Measurements from ENCODE around the gene CNGA3. TPM values are rescaled to one million over a fixed set of nuclear protein-coding genes. Genes with fewer than 3 reads are reported as not detected.
"Not testable (repeated sequence)": the region's sequence is repeated elsewhere in the genome, so short reads cannot be mapped to it uniquely, and the experiment has no call there.

Gene CNGA3
- total and polyA plus RNA-seq, 7 donors: 0.47 to 8.6 (median 4.3) TPM; not detected in 2

DNA sequence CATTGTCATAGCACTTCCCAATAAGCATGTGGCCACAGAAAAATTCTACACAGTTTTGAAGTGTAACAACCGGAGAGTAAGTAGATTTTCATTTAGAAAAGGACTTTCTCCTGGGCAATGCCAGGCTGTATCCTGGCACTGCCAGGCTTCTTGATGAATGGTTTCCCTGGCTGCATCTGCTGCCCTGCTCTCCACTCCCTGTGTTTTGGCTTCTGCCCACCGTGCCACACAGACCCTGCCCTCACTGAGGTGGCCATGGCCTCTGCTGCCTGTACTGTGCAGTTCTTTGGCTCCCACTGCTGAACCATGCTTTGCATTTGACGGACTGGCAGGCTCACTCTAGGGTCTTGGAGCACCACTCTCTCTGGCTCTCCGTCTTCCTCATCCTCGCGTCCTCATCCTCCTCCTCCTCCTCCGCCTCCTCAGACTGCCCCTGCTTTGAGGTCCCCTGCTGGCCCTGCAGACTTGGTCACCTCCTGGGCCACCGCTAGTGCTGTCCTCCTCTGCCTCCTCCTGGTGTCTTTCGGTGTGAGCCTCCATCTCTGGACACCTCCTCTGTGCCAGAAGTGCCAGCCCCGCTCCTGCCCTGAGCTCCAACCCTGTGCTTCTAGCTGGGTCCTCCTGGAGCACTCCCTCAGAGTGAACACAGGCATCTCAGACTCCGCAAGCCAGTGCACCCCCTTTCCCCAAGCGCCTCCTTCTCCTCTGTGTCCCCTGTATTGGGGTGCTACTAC is 45.9 kb upstream of the CNGA3 start:
- H3K36me3 ChIP-seq: no peaks in the 10 kb centered on the region
- H3K27me3 ChIP-seq: no peaks in the 10 kb centered on the region
- H3K27ac ChIP-seq: no peak overlapping the region
- intact Hi-C loops (cut with DNase I): no loop called here
- H3K4me3 ChIP-seq: no peak overlapping the region
- H3K4me1 ChIP-seq: no peaks in the 10 kb centered on the region
- 87 to 89% methylated on average over 12 of the region's 12 CpGs for WGBS, 2 donors
- no peaks in the 10 kb centered on the region for H3K9me3 ChIP-seq
- TF ChIP-seq, protein P1, sequence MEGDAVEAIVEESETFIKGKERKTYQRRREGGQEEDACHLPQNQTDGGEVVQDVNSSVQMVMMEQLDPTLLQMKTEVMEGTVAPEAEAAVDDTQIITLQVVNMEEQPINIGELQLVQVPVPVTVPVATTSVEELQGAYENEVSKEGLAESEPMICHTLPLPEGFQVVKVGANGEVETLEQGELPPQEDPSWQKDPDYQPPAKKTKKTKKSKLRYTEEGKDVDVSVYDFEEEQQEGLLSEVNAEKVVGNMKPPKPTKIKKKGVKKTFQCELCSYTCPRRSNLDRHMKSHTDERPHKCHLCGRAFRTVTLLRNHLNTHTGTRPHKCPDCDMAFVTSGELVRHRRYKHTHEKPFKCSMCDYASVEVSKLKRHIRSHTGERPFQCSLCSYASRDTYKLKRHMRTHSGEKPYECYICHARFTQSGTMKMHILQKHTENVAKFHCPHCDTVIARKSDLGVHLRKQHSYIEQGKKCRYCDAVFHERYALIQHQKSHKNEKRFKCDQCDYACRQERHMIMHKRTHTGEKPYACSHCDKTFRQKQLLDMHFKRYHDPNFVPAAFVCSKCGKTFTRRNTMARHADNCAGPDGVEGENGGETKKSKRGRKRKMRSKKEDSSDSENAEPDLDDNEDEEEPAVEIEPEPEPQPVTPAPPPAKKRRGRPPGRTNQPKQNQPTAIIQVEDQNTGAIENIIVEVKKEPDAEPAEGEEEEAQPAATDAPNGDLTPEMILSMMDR (IDR thresholded peaks at IDR 0.05): no peak
- no peak for TF ChIP-seq POLR2AphosphoS5 (IDR thresholded peaks at IDR 0.05)
- DNase-seq: no peak

DNA sequence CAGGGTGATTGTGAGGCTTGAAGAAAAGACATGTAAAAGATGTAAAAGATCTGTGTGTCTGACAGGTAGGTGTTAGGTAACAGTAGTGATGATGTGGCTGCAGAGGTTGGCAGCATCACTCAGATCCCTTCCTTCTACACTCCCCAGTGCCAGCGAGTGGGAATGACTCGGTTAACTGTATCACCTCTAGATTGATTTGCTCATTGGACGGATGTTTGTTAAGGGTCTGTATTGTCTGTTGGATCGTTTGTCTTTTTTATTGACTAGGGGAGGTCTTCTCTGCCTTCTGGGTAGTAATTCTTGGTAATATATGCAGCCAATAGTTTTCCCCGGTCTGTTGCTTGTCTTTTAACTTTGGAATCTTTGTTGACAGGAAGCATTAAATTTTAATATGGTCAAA is 44.8 kb upstream of the CNGA3 start:
- Histone ChIP-seq H3K4me3 (no peak overlapping the region), H3K9me3 (no peaks in the 10 kb centered on the region), H3K27ac (no peak overlapping the region), H3K27me3 (no peaks in the 10 kb centered on the region), H3K4me1 (no peaks in the 10 kb centered on the region), H3K36me3 (no peaks in the 10 kb centered on the region)
- intact Hi-C loops (cut with DNase I): no loop called here
- no peak for DNase-seq
- 62 to 63% methylated on average over 5 of the region's 5 CpGs for WGBS, 2 donors
- no peak for TF ChIP-seq EP300 (IDR thresholded peaks at IDR 0.05)
- TF ChIP-seq POLR2AphosphoS5 (IDR thresholded peaks at IDR 0.05): no peak
- no peak for TF ChIP-seq POLR2A (IDR thresholded peaks at IDR 0.05)
- TF ChIP-seq, protein P1 (IDR thresholded peaks at IDR 0.05): no peak

DNA sequence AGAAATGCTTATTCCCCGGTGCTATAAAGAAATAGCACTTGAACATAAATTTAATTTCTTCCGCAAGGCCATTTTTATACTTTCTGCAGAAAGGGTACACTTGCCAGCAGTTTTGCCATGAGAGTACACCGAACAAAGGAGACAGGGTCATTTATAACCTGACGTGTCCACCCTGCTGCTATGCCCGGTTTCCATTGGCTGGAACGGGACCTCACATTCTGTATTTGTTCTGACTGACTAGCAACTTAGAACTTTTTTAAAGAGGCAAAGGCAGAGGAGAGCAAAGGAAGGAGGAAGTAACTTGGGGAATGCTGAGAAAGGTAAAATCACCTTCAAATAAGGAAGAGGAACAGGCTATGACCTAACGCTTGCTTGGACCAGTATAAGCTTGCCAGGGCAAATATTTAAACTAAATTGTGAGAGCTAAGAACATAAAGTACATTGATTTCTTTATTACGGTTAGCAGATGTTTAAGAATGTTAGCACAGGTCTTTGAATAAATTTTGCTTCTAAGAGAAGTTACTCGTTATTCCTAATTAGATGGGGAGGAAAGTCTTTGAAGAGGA is 39.0 kb upstream of the CNGA3 start:
- H3K36me3 ChIP-seq; H3K27me3 ChIP-seq; DNase-seq; H3K4me3 ChIP-seq; H3K27ac ChIP-seq; H3K9me3 ChIP-seq; H3K4me1 ChIP-seq; intact Hi-C loops (cut with DNase I): not testable (repeated sequence)
- WGBS, 2 donors: 24 to 71% methylated on average over 9 of the region's 9 CpGs

DNA sequence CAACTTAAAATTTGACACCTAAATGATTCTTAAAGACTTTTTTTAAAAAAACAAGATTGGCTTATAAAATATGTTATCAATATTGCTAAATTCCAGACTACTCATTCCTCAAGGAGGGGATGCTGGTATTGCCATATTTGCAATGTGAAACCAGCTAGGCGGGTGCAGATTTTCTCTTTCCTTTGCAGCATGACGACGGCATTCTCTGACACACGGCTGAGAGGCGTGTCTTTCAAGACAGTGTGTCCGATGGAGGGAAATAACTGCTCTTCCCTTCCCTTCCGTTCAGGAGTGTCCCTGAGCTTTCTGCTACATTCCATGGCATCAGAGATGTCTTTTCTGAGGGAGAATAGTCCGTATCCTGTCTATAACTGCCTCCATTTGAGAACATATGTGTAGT is 38.2 kb upstream of the CNGA3 start:
- Histone ChIP-seq H3K4me1 (no peaks in the 10 kb centered on the region), H3K27ac (no peak overlapping the region), H3K36me3 (no peaks in the 10 kb centered on the region), H3K9me3 (no peaks in the 10 kb centered on the region), H3K4me3 (no peak overlapping the region), H3K27me3 (no peaks in the 10 kb centered on the region)
- 19 to 55% methylated on average over 8 of the region's 8 CpGs for WGBS, 2 donors
- TF ChIP-seq, protein P1 (IDR thresholded peaks at IDR 0.05): no peak
- TF ChIP-seq POLR2AphosphoS5 (IDR thresholded peaks at IDR 0.05) (no peak), POLR2A (IDR thresholded peaks at IDR 0.05) (no peak), EP300 (IDR thresholded peaks at IDR 0.05) (no peak)
- intact Hi-C loops (cut with DNase I): no loop called here
- no peak for DNase-seq

DNA sequence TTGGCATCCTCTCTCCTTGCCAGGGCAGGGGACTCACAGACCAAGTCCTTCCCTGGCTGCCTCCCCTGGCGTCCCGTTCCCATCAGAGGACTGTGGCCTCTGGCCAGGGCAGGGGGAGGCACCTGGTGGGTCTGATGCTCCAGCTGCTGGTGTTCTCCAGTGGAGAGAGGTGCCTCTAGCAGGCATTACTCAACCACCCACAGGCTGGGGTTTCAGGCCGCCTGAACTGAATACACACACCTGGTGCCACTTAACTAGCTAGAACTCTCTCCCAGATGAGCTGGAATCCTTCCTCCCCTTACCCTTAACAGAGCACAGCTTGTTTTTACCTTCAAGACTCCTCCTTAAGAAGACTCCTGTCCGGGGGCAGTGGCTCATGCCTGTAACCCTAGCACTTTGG is 37.7 kb upstream of the CNGA3 start:
- H3K4me3 ChIP-seq: no peak overlapping the region
- H3K27ac ChIP-seq: no peak overlapping the region
- WGBS, 2 donors: 67 to 82% methylated on average over 4 of the region's 4 CpGs
- no peak for TF ChIP-seq EP300 (IDR thresholded peaks at IDR 0.05)
- no peak for TF ChIP-seq POLR2AphosphoS5 (IDR thresholded peaks at IDR 0.05)
- TF ChIP-seq POLR2A (IDR thresholded peaks at IDR 0.05): no peak
- TF ChIP-seq, protein P1 (IDR thresholded peaks at IDR 0.05): no peak
- H3K36me3 ChIP-seq: no peaks in the 10 kb centered on the region
- no peaks in the 10 kb centered on the region for H3K9me3 ChIP-seq
- intact Hi-C loops (cut with DNase I): no loop called here
- DNase-seq: no peak
- no peaks in the 10 kb centered on the region for H3K4me1 ChIP-seq
- no peaks in the 10 kb centered on the region for H3K27me3 ChIP-seq

Measured in sigmoid colon (tissue), 7 donors.